Stimulated activated CD8-positive, alpha-beta memory T cell treated with anti-CD3 and anti-CD28 coated beads, Interleukin-4, amount 100 ng/mL, for 1 hour (primary cell): Measurements from ENCODE around the gene PLEKHN1.

ENCODE experiments used
- DNase-seq, 2 donors: peaks; one replicate each; pipeline ENCODE4 v3.0.0-alpha.2; 2020; ENCODE audit warnings: low read depth in 2 of 2, low spot score in 1 of 2

PLEKHN1 gene

GRCh38 chr1:929712-930632, 36.3 kb upstream of the PLEKHN1 start:
- no peak for DNase-seq

GRCh38 chr1:930633-931138, 35.6 kb upstream of the PLEKHN1 start:
- DNase-seq: no peak

- DNase-seq: no peak
Measured at GRCh38 chr1:931380-932172, 34.7 kb upstream of the PLEKHN1 start.

GRCh38 chr1:932173-932510, 34.1 kb upstream of the PLEKHN1 start:
- no peak for DNase-seq

GRCh38 chr1:932776-933602, 33.3 kb upstream of the PLEKHN1 start:
- DNase-seq: no peak

- no peak for DNase-seq
Measured at GRCh38 chr1:933603-933940, 32.7 kb upstream of the PLEKHN1 start.

DNA sequence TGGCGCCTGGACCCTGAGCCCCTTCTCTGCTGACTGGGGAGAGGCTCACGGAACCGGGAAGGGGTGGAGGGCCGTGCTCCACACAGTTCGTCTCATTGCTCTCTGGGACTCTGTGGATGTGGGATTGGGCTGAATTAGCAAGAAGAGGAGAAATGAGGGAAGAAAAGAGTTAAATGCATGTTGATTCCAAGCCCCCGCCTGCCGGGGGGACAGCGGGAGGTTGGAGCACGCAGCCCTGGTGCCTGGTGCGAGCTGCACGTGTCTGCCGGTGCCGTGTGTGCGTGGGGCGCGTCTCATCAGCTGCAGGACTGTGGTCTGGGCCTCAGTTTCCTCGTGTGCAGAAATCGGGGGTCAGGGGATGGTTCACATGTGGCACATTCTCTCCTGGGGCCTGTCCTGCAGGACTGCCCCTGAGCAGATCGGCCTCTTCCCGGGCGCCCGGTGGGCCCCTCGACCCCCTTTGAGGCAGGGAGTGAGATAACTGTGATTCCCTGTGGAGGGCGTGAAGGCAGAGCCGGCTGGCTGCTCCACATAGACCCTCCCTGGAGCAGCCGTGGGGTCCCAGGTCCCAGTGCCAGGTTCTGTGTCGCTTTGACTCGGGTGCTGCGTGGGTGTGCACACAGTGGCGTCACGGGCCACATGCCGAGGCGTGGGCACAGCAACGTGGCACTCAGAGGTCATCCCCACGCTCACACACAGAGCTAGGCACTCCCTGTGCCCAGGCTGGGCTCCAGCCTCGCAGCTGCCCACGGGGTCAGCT, 31.1 kb upstream of the PLEKHN1 start:
- DNase-seq: no peak

GRCh38 chr1:935751-936231, 30.5 kb upstream of the PLEKHN1 start:
- DNase-seq: no peak

GRCh38 chr1:936348-937264, 29.7 kb upstream of the PLEKHN1 start:
- no peak for DNase-seq

- DNase-seq: no peak
Measured at GRCh38 chr1:937521-937920, 28.8 kb upstream of the PLEKHN1 start.

- no peak for DNase-seq
Measured at GRCh38 chr1:938088-938683, 28.1 kb upstream of the PLEKHN1 start.

DNA sequence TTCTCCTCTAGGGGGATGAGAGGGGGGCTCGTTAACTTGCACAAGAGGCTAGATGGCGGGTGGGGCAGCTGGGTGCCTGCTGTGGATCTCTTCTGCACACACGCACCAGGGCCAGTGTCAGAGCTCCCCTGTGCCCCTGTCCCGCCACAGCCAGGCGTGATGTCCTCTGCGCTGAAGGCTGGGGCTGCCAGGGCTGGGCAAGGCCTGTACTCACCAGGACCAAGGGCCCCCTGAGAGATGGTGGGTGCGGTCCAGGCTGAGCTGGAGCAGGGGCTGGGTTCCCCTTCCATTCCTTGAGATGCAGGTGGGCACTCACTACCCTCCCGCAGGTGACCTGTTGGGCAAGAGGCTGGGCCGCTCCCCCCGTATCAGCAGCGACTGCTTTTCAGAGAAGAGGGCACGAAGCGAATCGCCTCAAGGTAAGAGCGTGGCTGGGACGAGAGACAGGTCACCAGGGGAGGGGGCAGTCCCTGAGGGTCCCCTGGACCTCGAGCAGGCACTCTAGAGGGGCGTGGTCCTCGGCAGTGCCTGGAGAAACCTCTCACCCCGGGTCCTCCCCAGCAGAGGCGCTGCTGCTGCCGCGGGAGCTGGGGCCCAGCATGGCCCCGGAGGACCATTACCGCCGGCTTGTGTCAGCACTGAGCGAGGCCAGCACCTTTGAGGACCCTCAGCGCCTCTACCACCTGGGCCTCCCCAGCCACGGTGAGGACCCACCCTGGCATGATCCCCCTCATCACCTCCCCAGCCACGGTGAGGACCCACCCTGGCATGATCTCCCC, 27.4 kb upstream of the PLEKHN1 start:
- no peak for DNase-seq

- DNase-seq: no peak
Measured at GRCh38 chr1:939511-940106, 26.7 kb upstream of the PLEKHN1 start.

DNA sequence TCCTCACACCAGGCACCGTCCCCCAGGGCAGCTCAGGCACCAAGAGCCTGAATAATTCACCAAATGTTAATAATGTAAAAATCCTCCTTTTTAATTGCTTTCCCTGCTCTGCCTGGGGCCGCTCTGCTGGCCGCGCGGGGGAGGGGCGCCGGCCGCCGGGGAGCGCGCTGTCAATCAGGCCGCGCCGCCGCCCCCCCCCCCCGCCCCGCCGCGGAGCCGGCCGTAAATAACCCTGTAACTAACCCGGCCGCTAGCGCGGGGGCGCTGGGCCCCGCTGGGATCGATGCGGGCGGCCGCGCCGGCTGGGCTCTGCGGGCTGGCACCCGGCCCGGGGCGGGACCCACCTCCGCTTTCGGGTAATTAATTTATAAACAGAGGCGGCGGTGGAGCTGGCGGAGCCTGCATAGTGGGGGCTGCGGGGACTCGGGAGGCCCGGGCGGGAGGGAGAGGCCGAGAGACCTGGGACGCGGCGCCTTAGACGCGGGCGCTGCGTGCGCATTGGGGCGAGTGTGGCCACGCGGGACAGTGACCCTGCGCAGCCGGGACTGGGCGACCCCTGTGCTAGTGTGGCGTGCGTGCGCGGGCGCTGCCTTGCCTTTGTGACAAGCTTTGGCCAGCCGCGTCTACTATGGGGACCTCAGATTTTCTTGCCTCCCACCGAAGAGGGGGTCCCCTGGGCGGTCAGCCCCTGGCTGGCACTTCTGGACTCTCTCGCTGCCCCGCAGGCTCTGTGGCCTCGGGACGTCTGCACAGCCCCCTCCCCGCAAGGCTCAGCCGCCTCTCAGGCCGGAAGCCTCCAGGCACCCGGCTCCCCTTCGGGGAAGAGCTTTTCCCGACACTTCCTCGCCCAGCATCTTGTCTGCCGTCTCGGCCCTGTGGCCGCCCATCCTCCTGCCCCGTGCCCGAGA, 25.9 kb upstream of the PLEKHN1 start:
- DNase-seq: no peak

- DNase-seq: no peak
Measured at GRCh38 chr1:941015-941587, 25.2 kb upstream of the PLEKHN1 start.

- no peak for DNase-seq
Measured at GRCh38 chr1:941588-942383, 24.5 kb upstream of the PLEKHN1 start.
